Naive thymus-derived CD4-positive, alpha-beta T cell (primary cell): ENCODE measurements around the gene TP73. TPM values are rescaled to one million over a fixed set of nuclear protein-coding genes. Genes with fewer than 3 reads are reported as not detected.
A peak's percentile ranks its signal among the peaks of the same experiment; 100 is the strongest.
"Not testable (repeated sequence)": the region's sequence is repeated elsewhere in the genome, so short reads cannot be mapped to it uniquely, and the experiment has no call there.

Experiments used
- ATAC-seq: fragments of 150-1000 bp; cut with Tn5 transposase; 2 replicates; pipeline ENCODE4 v1.10.0; 2021; ENCODE audit warnings: mild to moderate bottlenecking, moderate library complexity
- CTCF ChIA-PET: fragments of 350-600 bp; sonication (Branson Sonifier 250); formaldehyde crosslinking; loops from one replicate; lab custom pipeline; 2021; ENCODE audit warnings: antibody characterized with exemption; lab: Charles Lee
- POLR2A ChIA-PET: fragments of 350-600 bp; sonication (Branson Sonifier 250); formaldehyde crosslinking; loops from one replicate; lab custom pipeline; 2021; ENCODE audit warnings: antibody characterized with exemption, inconsistent platforms; lab: Charles Lee
- DNase-seq, 9 donors: peaks; one replicate each; pipeline versions ENCODE4 v3.0.0 to v3.0.0-alpha.2; 2020 to 2022; ENCODE audit warnings: mixed read lengths in 1 of 9
- H3K27ac ChIP-seq: one replicate; pipeline ENCODE4 v1.7.0; 2013; ENCODE audit warnings: mild to moderate bottlenecking, low read depth, low read length, moderate library complexity
- H3K27me3 ChIP-seq, 2 donors: one replicate each; pipeline ENCODE4 v1.7.0; 2013; ENCODE audit warnings: low read length in 2 of 2, mild to moderate bottlenecking in 2 of 2, moderate library complexity in 2 of 2; ENCODE audit not compliant: control insufficient read depth in 2 of 2, insufficient read depth in 2 of 2
- H3K36me3 ChIP-seq, 3 experiments: 1 replicate in 2 of 3; 2 replicates in 1 of 3; pipeline ENCODE4 v1.7.0; 2013; ENCODE audit warnings: low read length in 3 of 3, mild to moderate bottlenecking in 3 of 3, moderate library complexity in 1 of 3; ENCODE audit not compliant: insufficient read depth in 3 of 3, control insufficient read depth in 2 of 3
- H3K4me1 ChIP-seq, 2 donors: one replicate each; pipeline ENCODE4 v1.7.0; 2013; ENCODE audit warnings: low read length in 2 of 2, mild to moderate bottlenecking in 2 of 2, moderate library complexity in 1 of 2; ENCODE audit not compliant: control insufficient read depth in 2 of 2, insufficient read depth in 2 of 2
- H3K4me3 ChIP-seq: 2 replicates; pipeline ENCODE4 v1.7.0; 2013; ENCODE audit warnings: mild to moderate bottlenecking, low read length
- H3K9me3 ChIP-seq, 3 experiments: 1 replicate in 2 of 3; 2 replicates in 1 of 3; pipeline ENCODE4 v1.7.0; 2013; ENCODE audit warnings: low read length in 3 of 3; ENCODE audit not compliant: control insufficient read depth in 2 of 3
- H3K27ac Mint-ChIP-seq, 9 donors: one replicate each; pipeline ENCODE4 v1.8.0; 2020 to 2022; ENCODE audit warnings: mixed read lengths in 9 of 9, mild to moderate bottlenecking in 8 of 9, moderate library complexity in 5 of 9, inconsistent platforms in 2 of 9
- H3K27me3 Mint-ChIP-seq, 5 donors: one replicate each; pipeline ENCODE4 v1.8.0; 2021 to 2022; ENCODE audit warnings: mixed read lengths in 5 of 5, mild to moderate bottlenecking in 1 of 5
- H3K36me3 Mint-ChIP-seq, 5 donors: one replicate each; pipeline ENCODE4 v1.8.0; 2020 to 2022; ENCODE audit warnings: mixed read lengths in 5 of 5, mild to moderate bottlenecking in 3 of 5, inconsistent platforms in 1 of 5
- H3K4me1 Mint-ChIP-seq, 7 donors: one replicate each; pipeline ENCODE4 v1.8.0; 2020 to 2022; ENCODE audit warnings: mixed read lengths in 7 of 7, mild to moderate bottlenecking in 3 of 7, inconsistent platforms in 1 of 7
- H3K4me3 Mint-ChIP-seq, 10 donors: one replicate each; pipeline ENCODE4 v1.8.0; 2020 to 2022; ENCODE audit warnings: mild to moderate bottlenecking in 10 of 10, mixed read lengths in 10 of 10, moderate library complexity in 6 of 10, inconsistent platforms in 2 of 10
- H3K9me3 Mint-ChIP-seq, 11 donors: one replicate each; pipeline ENCODE4 v1.8.0; 2020 to 2022; ENCODE audit warnings: mixed read lengths in 11 of 11, mild to moderate bottlenecking in 4 of 11, inconsistent platforms in 1 of 11, moderate library complexity in 1 of 11
- intact Hi-C, 2 donors: fragments of 100-400 bp; cut with micrococcal nuclease; formaldehyde crosslinking; loops; one replicate each; pipeline ENCODE4 v1.15.1; 2023
- polyA plus RNA-seq, 2 donors: library from polyadenylated mRNA; unstranded; fragments of 300-500 nt; fragmentation: Illumina TruSeq; gene quantifications; one replicate each; pipeline ENCODE4 v1.2.3, GENCODE V29; 2021
- total RNA-seq, 6 experiments: library from RNA in 5 of 6; stranded (reverse) in 5 of 6; gene quantifications; 1 replicate in 5 of 6; 2 replicates in 1 of 6; pipeline ENCODE4 v1.2.3 and lab custom pipeline; 2021 to 2026

Gene TP73
- total and polyA plus RNA-seq, 7 experiments from 2014 or later = 0.03 to 2.4 (median 0.15) TPM; not detected in 2

GRCh38 chr1:3724416-3725030, 72.2 kb downstream of the TP73 start:
- peak; percentile 71 for ATAC-seq
- H3K4me3 ChIP-seq, H3K9me3 Mint-ChIP-seq, POLR2A ChIA-PET, H3K36me3 ChIP-seq, H3K27ac ChIP-seq, H3K27me3 ChIP-seq, H3K9me3 ChIP-seq, H3K4me3 Mint-ChIP-seq, H3K4me1 ChIP-seq, H3K36me3 Mint-ChIP-seq, H3K27me3 Mint-ChIP-seq: not testable (repeated sequence)
- CTCF ChIA-PET = interaction anchor here (0.7 to 1.5 kb wide), 5 partner anchors 9 to 865 kb away, joined by 3 to 13 read pairs (median 5); no protein-coding TSS in a partner anchor
- intact Hi-C loops = loop anchor here (1.0 to 5.0 kb wide), 5 partner anchors 29 to 271 kb away; partner anchors contain the start of genes TP73 (in 1 of the 2) and WRAP73 (in 1 of the 2)
- Mint-ChIP-seq H3K4me1 (peaks cover 0 to 11% (median 2%) of the 10 kb centered on the region in 7 donors), H3K27ac (peak overlapping the region in 1 of 9 donors; percentile 58)
- peak; percentile 45 to 83 (median 72) for DNase-seq

GRCh38 chr1:3725366-3725765, 73.0 kb downstream of the TP73 start:
- H3K36me3 Mint-ChIP-seq = no peaks in the 10 kb centered on the region
- H3K27me3 Mint-ChIP-seq = peaks cover 0 to 8% (median 0%) of the 10 kb centered on the region in 5 donors
- H3K4me1 Mint-ChIP-seq = peaks cover 0 to 4% (median 2%) of the 10 kb centered on the region in 7 donors
- peaks cover 0 to 2% (median 0%) of the 10 kb centered on the region in 11 donors for H3K9me3 Mint-ChIP-seq
- intact Hi-C loops = no loop called here
- no peak for ATAC-seq
- Histone ChIP-seq H3K27me3 (no peaks in the 10 kb centered on the region), H3K4me1 (peaks cover 0 to 3% of the 10 kb centered on the region in 2 donors), H3K27ac (no peak overlapping the region), H3K36me3 (no peaks in the 10 kb centered on the region), H3K9me3 (no peaks in the 10 kb centered on the region), H3K4me3 (no peak overlapping the region)
- ChIA-PET CTCF (interaction anchor here (1.2 to 1.5 kb wide), 4 partner anchors 10 to 273 kb away, joined by 3 to 13 read pairs (median 6); no protein-coding TSS in a partner anchor), POLR2A (no interaction called here)
- DNase-seq = no peak
- H3K4me3 Mint-ChIP-seq = no peak overlapping the region
- H3K27ac Mint-ChIP-seq = no peak overlapping the region

GRCh38 chr1:3727042-3727824, 74.9 kb downstream of the TP73 start:
- CTCF ChIA-PET = interaction anchor here (1.6 kb wide), 1 partner anchor 32 kb away, joined by 6 read pairs; no protein-coding TSS in a partner anchor
- intact Hi-C loops = no loop called here

GRCh38 chr1:3727825-3728776, 75.8 kb downstream of the TP73 start:
- Histone ChIP-seq H3K9me3 (no peaks in the 10 kb centered on the region), H3K4me3 (no peak overlapping the region), H3K27me3 (no peaks in the 10 kb centered on the region), H3K36me3 (no peaks in the 10 kb centered on the region), H3K4me1 (no peaks in the 10 kb centered on the region), H3K27ac (no peak overlapping the region)
- POLR2A ChIA-PET = no interaction called here
- intact Hi-C loops = no loop called here
- Mint-ChIP-seq H3K4me3 (no peak overlapping the region), H3K27me3 (peaks cover 0 to 18% (median 0%) of the 10 kb centered on the region in 5 donors), H3K4me1 (peaks cover 0 to 4% (median 0%) of the 10 kb centered on the region in 7 donors), H3K36me3 (no peaks in the 10 kb centered on the region), H3K9me3 (peaks cover 0 to 2% (median 0%) of the 10 kb centered on the region in 11 donors), H3K27ac (no peak overlapping the region)
- DNase-seq (no peak), ATAC-seq (no peak)
- CTCF ChIA-PET = interaction anchor here (1.6 kb wide), 1 partner anchor 33 kb away, joined by 6 read pairs; no protein-coding TSS in a partner anchor

More at GRCh38 chr1:3727042-3727824, 74.9 kb downstream of the TP73 start:
- no peak for DNase-seq
- POLR2A ChIA-PET = no interaction called here
- H3K27me3 Mint-ChIP-seq = peaks cover 0 to 18% (median 0%) of the 10 kb centered on the region in 5 donors
- Histone ChIP-seq H3K4me3 (no peak overlapping the region), H3K4me1 (no peaks in the 10 kb centered on the region), H3K27ac (no peak overlapping the region), H3K27me3 (no peaks in the 10 kb centered on the region), H3K9me3 (no peaks in the 10 kb centered on the region), H3K36me3 (no peaks in the 10 kb centered on the region)
- no peak overlapping the region for H3K27ac Mint-ChIP-seq
- H3K9me3 Mint-ChIP-seq = peaks cover 0 to 2% (median 0%) of the 10 kb centered on the region in 11 donors
- H3K4me3 Mint-ChIP-seq = no peak overlapping the region
- H3K36me3 Mint-ChIP-seq = no peaks in the 10 kb centered on the region
- peak; percentile 14 for ATAC-seq
- peaks cover 0 to 4% (median 0%) of the 10 kb centered on the region in 7 donors for H3K4me1 Mint-ChIP-seq

GRCh38 chr1:3729594-3730542, 77.6 kb downstream of the TP73 start:
- Mint-ChIP-seq H3K9me3 (peaks cover 0 to 2% (median 0%) of the 10 kb centered on the region in 11 donors), H3K4me1 (no peaks in the 10 kb centered on the region), H3K27me3 (peaks cover 0 to 18% (median 0%) of the 10 kb centered on the region in 5 donors), H3K27ac (no peak overlapping the region), H3K36me3 (no peaks in the 10 kb centered on the region), H3K4me3 (no peak overlapping the region)
- DNase-seq (no peak), ATAC-seq (no peak)
- H3K27me3 ChIP-seq = no peaks in the 10 kb centered on the region
- H3K27ac ChIP-seq = no peak overlapping the region
- CTCF ChIA-PET = interaction anchor here (0.5 kb wide), 1 partner anchor 905 kb away, joined by 4 read pairs; no protein-coding TSS in a partner anchor
- H3K9me3 ChIP-seq = no peaks in the 10 kb centered on the region
- no peaks in the 10 kb centered on the region for H3K4me1 ChIP-seq
- no peaks in the 10 kb centered on the region for H3K36me3 ChIP-seq
- no peak overlapping the region for H3K4me3 ChIP-seq
- intact Hi-C loops = no loop called here
- POLR2A ChIA-PET = no interaction called here
